Small intestine (tissue), 7 donors: Measurements from ENCODE around the gene ACO1. TPM values are rescaled to one million over a fixed set of nuclear protein-coding genes. Genes with fewer than 3 reads are reported as not detected.
A peak's percentile ranks its signal among the peaks of the same experiment; 100 is the strongest.
"Not testable (repeated sequence)": the region's sequence is repeated elsewhere in the genome, so short reads cannot be mapped to it uniquely, and the experiment has no call there.

Experiments used
- DNase-seq, 2 donors: peaks; one replicate each; pipeline versions ENCODE4 v3.0.0 to v3.0.0-alpha.2; 2013
- FAIRE-seq: peaks from 2 replicates; lab custom pipeline; 2012; peaks lifted over from hg19 to GRCh38; lab: Jason Lieb, UNC
- H3K27ac ChIP-seq, 3 donors: one replicate each; pipeline ENCODE4 v1.5.1; 2013; ENCODE audit warnings: low read length in 2 of 3, mild to moderate bottlenecking in 2 of 3, control low read depth in 1 of 3, inconsistent platforms in 1 of 3, low read depth in 1 of 3, moderate library complexity in 1 of 3
- H3K27me3 ChIP-seq, 3 donors: one replicate each; pipeline ENCODE4 v1.6.1; 2013; ENCODE audit warnings: low read length in 3 of 3, inconsistent platforms in 1 of 3; ENCODE audit not compliant: control insufficient read depth in 3 of 3, insufficient read depth in 3 of 3
- H3K36me3 ChIP-seq, 3 donors: one replicate each; pipeline ENCODE4 v1.6.1; 2013; ENCODE audit warnings: low read length in 3 of 3, inconsistent platforms in 1 of 3, low read depth in 1 of 3, mild to moderate bottlenecking in 1 of 3, moderate library complexity in 1 of 3; ENCODE audit not compliant: control insufficient read depth in 3 of 3, insufficient read depth in 2 of 3
- H3K4me1 ChIP-seq, 3 donors: one replicate each; pipeline ENCODE4 v1.6.1; 2013; ENCODE audit warnings: low read length in 2 of 3, inconsistent platforms in 1 of 3, low read depth in 1 of 3, mild to moderate bottlenecking in 1 of 3, moderate library complexity in 1 of 3; ENCODE audit not compliant: control insufficient read depth in 3 of 3, insufficient read depth in 2 of 3
- H3K4me3 ChIP-seq, 3 donors: one replicate each; pipeline ENCODE4 v1.5.1; 2013; ENCODE audit warnings: low read length in 3 of 3, control low read depth in 1 of 3, inconsistent platforms in 1 of 3, low read depth in 1 of 3, mild to moderate bottlenecking in 1 of 3, moderate library complexity in 1 of 3
- H3K9me3 ChIP-seq, 2 donors: one replicate each; pipeline ENCODE4 v1.6.1; 2013; ENCODE audit warnings: low read depth in 1 of 2, low read length in 1 of 2; ENCODE audit not compliant: control insufficient read depth in 2 of 2, insufficient read depth in 1 of 2
- WGBS, 3 donors: extraction: QIAGEN DNeasy Blood & Tissue Kit; methylation state at CpG; one replicate each; pipeline ENCODE4 v1.1.7; 2013; 5-methylcytosine and 5-hydroxymethylcytosine counted together
- polyA plus RNA-seq, 4 donors: library from polyadenylated mRNA; stranded (reverse) in 3 of 4; unstranded in 1 of 4; fragments of 200-250 nt in 3 of 4; fragments of 120-200 nt in 1 of 4; gene quantifications; one replicate each; pipeline versions ENCODE4 v1.2.1 to v1.2.3, GENCODE V29; 2013
- donor health status: healthy with polysubstance abuse.
- donor health status: control.
- donor health status: control.
- donor health status: Bipolar disorder and iron deficiency.
- donor health status: healthy.

Gene ACO1
- polyA plus RNA-seq, 4 donors, result 27.8 to 80.2 (median 37.5) TPM

DNA sequence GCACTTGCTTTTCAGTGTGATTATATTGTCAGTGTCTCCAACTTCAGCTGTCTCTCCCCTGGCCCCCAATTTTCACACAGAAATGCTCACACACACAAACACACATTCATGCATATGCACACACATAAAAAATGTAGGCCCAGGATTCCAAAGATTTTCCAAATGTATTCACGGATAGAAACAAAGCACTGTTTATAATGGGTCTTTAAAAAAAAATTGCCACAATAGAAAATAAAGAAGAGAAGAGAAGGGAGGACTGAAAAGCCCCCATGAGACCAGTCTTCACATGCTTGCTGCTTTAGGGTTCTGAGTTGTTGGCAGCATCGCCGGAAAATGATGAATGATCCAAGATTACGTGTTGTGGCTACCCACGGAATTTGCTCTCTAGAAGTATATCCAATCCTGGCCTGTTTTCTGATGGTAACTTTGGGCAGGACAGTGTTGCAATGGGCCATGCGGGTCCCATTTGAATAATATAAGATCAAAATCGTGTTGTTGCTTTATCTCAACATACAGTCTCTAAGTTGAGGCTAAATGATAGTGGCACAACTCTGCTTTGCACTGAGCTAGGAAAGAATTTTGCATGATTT, 36.2 kb upstream of the ACO1 start:
- H3K27me3 ChIP-seq, result no peaks in the 10 kb centered on the region
- H3K27ac ChIP-seq, result no peak overlapping the region
- DNase-seq, result no peak
- WGBS, 3 donors, result 76 to 78% (median 77%) methylated on average over 7 of the region's 7 CpGs
- no peaks in the 10 kb centered on the region for H3K9me3 ChIP-seq
- no peaks in the 10 kb centered on the region for H3K36me3 ChIP-seq
- H3K4me1 ChIP-seq, result no peaks in the 10 kb centered on the region
- FAIRE-seq, result no peak
- H3K4me3 ChIP-seq, result no peak overlapping the region

DNA sequence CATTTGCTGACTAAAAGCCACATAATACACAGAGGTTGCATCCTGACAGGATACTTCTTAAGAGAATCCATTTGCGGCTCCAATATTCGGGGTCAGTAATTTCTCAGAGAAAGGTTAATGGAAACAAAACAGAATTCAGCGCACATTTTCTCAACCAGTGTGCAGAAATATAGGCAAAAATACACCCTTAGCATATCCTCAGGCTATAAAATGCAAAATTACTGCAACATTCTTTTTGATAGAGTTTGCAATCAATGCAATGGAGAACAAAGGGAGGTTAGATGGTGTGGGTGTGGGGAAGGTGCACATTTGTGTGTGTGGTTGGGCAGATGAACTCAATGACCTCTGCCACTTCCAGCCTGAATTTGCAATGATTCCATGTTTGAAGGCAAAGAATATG, 35.4 kb upstream of the ACO1 start:
- Histone ChIP-seq H3K27ac (no peak overlapping the region), H3K27me3 (no peaks in the 10 kb centered on the region), H3K36me3 (no peaks in the 10 kb centered on the region), H3K9me3 (no peaks in the 10 kb centered on the region), H3K4me3 (no peak overlapping the region), H3K4me1 (no peaks in the 10 kb centered on the region)
- WGBS, 3 donors, result 85 to 93% (median 92%) methylated on average over 3 of the region's 3 CpGs
- FAIRE-seq (no peak), DNase-seq (no peak)

DNA sequence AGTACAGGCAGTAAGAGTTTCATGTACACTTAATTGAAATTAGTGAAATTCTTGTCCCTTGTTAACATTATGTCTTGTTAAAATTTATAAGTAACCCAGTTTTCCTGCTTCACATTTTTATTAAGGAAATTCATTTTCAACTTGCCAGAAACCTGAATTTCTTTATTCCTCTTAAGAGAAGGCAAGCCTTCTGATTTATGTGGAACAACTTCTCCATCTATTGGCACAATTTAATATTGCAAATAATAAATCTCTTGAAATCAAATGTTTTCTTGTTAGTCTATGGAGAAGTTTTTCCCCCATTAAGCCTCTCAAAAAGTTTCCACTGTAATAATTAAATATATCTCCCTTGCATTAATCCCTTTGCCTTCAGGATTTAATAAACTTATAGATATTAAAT, 33.8 kb upstream of the ACO1 start:
- Histone ChIP-seq H3K9me3 (no peaks in the 10 kb centered on the region), H3K36me3 (no peaks in the 10 kb centered on the region), H3K4me1 (no peaks in the 10 kb centered on the region), H3K27ac (no peak overlapping the region), H3K4me3 (no peak overlapping the region), H3K27me3 (no peaks in the 10 kb centered on the region)
- FAIRE-seq (no peak), DNase-seq (peak in 1 of 2 donors; percentile 6)

DNA sequence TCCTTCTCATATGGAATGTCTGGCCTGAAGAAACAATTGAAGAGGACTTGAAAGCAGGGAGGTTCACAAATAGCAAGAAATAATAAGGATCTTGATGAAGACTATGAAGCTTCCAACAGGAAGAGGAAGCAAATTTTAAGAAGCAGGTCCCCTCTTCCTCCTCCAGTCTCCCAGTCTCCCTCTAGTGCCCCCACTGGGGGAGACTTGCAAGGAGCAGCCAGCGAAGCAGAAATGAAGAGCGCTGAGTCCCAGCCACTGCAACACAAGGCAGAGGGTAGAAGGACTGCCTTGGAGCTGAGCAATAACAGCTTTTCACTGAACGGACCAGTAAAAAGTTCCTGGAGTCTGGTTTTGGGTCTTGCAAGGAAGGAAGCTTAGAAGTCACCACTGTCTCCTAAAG, 32.6 kb upstream of the ACO1 start:
- Histone ChIP-seq H3K9me3 (no peaks in the 10 kb centered on the region), H3K27me3 (no peaks in the 10 kb centered on the region), H3K36me3 (no peaks in the 10 kb centered on the region), H3K4me1 (no peaks in the 10 kb centered on the region), H3K4me3 (no peak overlapping the region), H3K27ac (no peak overlapping the region)
- no peak for DNase-seq
- WGBS, 3 donors, result 69 to 78% (median 72%) methylated on average over 3 of the region's 3 CpGs
- FAIRE-seq, result no peak

DNA sequence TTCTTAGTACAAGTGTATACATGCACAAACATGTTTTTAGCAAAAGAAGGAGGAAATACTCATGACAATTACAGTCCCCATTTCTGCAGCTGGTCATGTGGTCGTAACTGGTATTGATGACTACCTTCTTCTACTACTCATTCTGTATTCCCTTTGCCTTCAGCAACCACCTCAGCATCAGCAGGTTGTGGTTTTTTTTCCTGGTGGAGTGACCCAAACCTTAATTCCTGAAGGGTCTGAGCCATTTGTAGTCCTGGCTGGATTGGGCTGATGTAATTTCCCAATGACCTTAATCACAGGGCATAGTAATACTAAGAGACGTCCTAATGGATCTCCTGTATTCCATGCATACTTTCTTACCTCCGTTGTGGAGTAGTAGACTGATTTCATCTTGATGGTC, 31.0 kb upstream of the ACO1 start:
- FAIRE-seq, H3K27ac ChIP-seq, H3K27me3 ChIP-seq, H3K36me3 ChIP-seq, H3K4me1 ChIP-seq, H3K4me3 ChIP-seq, DNase-seq, H3K9me3 ChIP-seq: not testable (repeated sequence)
- WGBS, 3 donors, result 72 to 82% (median 77%) methylated on average over 3 of the region's 3 CpGs

DNA sequence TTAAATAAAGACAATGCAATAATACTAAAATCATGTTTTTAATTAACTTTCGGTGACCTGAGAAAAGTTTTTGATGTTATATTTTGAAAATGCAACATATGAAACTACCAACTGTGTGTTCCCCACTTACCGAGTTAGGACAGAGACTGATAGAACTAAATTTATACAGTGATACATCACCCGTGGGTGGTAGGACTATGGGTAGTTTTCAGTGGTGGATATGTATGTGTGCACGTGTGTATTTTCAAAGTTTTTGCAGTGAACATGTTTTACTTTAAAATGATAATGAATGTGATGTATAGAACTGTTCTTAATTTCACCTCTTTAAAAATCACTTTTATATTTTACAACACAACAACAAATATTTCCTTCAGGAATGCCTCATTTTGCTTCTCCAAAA, 25.0 kb upstream of the ACO1 start:
- Histone ChIP-seq H3K4me3 (no peak overlapping the region), H3K9me3 (no peaks in the 10 kb centered on the region), H3K27ac (no peak overlapping the region), H3K27me3 (no peaks in the 10 kb centered on the region), H3K36me3 (no peaks in the 10 kb centered on the region), H3K4me1 (no peaks in the 10 kb centered on the region)
- FAIRE-seq, result no peak
- 75 to 82% (median 78%) methylated on average over 4 of the region's 4 CpGs for WGBS, 3 donors
- DNase-seq, result no peak

DNA sequence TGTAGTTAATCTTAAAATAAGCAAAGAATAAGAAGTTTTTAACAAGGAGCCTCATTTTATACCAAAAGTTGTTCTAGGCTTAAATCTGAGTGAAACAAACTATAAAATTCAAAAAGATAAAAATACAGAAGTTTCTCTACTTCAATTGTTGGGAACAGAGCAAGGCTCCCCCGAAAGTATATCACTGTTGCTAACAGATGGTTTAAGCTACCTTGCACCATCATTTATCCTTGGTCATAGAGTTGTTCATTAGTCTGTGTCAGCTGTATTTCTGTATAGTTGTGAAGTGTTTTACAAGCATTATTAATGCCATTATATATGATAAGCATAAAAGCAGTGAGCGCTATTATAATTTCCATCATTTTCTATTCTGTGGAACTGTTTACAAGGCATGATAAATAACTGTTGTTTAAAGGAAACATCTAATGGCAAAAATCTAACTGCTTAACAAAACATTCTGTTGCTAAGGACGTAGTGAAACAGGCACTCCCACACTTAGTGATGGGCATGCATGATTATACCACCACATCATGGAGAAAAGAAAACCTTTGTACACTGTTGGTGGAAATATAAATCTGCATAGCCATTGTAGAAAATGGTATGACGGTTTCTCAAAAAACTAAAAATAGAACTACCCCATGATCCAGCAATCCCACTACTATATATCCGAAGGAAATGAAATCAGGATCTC, 23.3 kb upstream of the ACO1 start:
- no peak for FAIRE-seq
- H3K4me3 ChIP-seq, result no peak overlapping the region
- no peaks in the 10 kb centered on the region for H3K9me3 ChIP-seq
- no peaks in the 10 kb centered on the region for H3K27me3 ChIP-seq
- H3K27ac ChIP-seq, result no peak overlapping the region
- 72 to 77% (median 72%) methylated on average over 5 of the region's 5 CpGs for WGBS, 3 donors
- no peak for DNase-seq
- no peaks in the 10 kb centered on the region for H3K36me3 ChIP-seq
- no peaks in the 10 kb centered on the region for H3K4me1 ChIP-seq

DNA sequence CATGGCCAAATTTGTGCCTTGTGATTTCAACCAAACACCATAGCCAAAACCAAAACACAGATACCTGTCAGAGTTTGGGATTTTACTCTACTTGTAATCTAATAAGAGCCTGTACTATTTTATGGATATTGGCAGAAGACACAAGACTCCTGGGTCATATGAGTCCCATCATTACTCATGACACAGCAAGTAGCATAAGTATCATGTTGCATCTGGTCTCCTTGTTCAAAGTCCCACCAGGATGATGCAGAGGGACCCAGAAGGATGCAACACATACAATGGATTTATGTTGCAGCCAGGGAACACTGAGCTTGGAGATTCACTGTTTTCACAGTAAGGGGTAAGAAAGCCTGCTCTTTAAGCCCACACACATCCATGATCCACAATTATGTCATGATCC, 13.2 kb upstream of the ACO1 start:
- H3K27ac ChIP-seq, result no peak overlapping the region
- DNase-seq, result no peak
- FAIRE-seq, result no peak
- no peaks in the 10 kb centered on the region for H3K36me3 ChIP-seq
- H3K27me3 ChIP-seq, result peaks cover 0 to 2% (median 0%) of the 10 kb centered on the region in 3 donors
- no peak overlapping the region for H3K4me3 ChIP-seq
- no peaks in the 10 kb centered on the region for H3K4me1 ChIP-seq
- H3K9me3 ChIP-seq, result no peaks in the 10 kb centered on the region

DNA sequence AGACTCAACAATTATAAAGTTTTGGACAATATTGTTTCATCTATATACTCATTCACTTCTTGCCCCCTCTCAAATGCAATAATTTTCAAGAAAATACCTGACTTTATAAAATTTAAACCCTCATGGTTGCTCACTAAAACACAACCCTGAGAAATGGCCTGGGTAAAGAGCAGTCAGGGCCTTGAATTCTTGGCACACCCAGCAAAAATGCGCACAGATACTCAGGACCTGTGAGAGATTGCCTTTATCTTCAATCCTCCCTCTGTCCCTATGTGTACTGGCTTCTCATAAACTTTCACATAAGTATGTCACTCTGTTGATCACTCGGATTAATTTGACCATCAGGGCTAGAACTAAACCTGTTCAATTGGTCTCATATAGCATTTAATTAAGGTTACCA, 12.8 kb upstream of the ACO1 start:
- H3K4me1 ChIP-seq, result no peaks in the 10 kb centered on the region
- DNase-seq (no peak), FAIRE-seq (no peak)
- H3K27me3 ChIP-seq, result peaks cover 0 to 5% (median 0%) of the 10 kb centered on the region in 3 donors
- no peak overlapping the region for H3K4me3 ChIP-seq
- no peaks in the 10 kb centered on the region for H3K36me3 ChIP-seq
- WGBS, 3 donors, result 83 to 93% (median 90%) methylated on average over 2 of the region's 2 CpGs
- H3K9me3 ChIP-seq, result no peaks in the 10 kb centered on the region
- H3K27ac ChIP-seq, result no peak overlapping the region
